ENCODE data around the gene DAGLA.

DAGLA gene

DNA sequence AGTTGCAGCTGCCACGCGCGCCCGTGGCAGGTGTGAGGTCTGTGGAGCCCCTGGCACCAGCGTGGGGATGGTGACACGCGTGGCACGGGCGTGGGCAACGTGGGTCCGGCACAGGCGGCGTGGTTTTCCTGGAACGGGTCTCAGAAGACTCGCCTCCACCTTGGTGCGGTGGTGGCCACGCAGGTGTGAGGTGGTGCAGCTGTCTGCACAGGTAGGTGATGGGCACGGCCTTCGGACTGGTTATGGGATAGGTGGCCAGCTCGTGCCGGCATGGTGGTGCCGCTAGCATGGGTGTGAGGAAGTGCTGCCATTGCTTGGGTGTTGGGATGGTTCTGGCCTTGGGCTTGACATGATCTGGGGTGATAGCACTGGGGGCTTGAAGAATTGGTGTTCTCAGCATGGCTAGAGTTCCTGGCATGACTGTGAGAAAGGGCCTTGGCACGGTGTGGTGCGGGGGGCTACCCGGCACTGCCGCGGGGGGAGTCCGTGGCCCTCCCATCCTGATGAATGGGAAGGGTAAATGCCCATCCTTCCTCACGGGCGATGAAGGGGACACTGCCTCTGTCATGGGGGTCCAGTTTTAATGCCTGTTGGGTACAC, 531 bp downstream of the DAGLA start:
- ChIA-PET POLR2A (interaction anchor here (0.6 kb wide), 1 partner anchor 17 kb away, joined by 3 read pairs; no protein-coding TSS in a partner anchor), CTCF (no interaction called here)

DNA sequence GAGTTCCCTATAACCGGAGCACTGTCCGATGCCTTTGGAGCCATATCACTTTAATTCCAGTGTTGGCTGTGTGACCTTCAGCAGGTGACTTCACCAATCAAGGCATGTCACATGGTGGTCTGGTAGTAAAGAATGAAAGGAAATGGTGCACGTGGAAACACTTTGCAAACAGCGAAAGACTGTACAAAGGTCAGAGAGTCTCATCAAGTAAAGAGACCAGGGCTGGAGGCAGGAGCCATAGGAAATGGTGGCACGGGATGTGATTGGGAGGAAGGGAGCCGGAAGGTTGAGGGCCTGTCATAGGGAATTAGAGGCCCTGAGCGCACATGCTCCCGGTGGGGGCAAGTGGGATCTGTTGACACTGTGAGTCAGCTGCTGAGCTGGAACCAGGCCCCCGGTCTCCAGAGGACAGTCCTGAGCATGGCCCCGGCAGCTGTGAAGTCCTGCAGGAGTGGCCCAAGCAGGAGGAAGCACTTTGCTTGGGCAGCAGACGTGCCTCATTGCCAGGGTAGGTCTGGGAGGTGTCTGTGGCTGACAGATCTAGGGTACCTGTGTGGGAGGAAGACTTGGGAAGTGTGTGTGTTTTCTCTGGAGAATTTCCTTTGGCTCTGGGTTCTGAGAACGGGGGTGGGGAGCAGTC, 2.0 kb downstream of the DAGLA start:
- DNase-seq (ENCODE audit: extremely low spot score): no peak
- CTCF ChIA-PET: interaction anchor here (1.2 kb wide), 1 partner anchor 51 kb away, joined by 3 read pairs; no protein-coding TSS in a partner anchor
- POLR2A ChIA-PET: no interaction called here

More for the DNA sequence above, 531 bp downstream of the DAGLA start:
- no peak for DNase-seq (ENCODE audit: extremely low spot score)
- TF ChIP-seq L3MBTL2 (conservative IDR thresholded peaks at IDR 0.05) (peak; percentile 34; the same call in 1 of the 2 replicates), ARNT (IDR thresholded peaks at IDR 0.05) (no peak), FOXK2 (IDR thresholded peaks at IDR 0.05) (no peak), BHLHE40 (IDR thresholded peaks at IDR 0.05; ENCODE audit: borderline replicate concordance) (no peak), SUZ12 (IDR thresholded peaks at IDR 0.05) (no peak), ZNF384 (IDR thresholded peaks at IDR 0.05) (no peak)

DNA sequence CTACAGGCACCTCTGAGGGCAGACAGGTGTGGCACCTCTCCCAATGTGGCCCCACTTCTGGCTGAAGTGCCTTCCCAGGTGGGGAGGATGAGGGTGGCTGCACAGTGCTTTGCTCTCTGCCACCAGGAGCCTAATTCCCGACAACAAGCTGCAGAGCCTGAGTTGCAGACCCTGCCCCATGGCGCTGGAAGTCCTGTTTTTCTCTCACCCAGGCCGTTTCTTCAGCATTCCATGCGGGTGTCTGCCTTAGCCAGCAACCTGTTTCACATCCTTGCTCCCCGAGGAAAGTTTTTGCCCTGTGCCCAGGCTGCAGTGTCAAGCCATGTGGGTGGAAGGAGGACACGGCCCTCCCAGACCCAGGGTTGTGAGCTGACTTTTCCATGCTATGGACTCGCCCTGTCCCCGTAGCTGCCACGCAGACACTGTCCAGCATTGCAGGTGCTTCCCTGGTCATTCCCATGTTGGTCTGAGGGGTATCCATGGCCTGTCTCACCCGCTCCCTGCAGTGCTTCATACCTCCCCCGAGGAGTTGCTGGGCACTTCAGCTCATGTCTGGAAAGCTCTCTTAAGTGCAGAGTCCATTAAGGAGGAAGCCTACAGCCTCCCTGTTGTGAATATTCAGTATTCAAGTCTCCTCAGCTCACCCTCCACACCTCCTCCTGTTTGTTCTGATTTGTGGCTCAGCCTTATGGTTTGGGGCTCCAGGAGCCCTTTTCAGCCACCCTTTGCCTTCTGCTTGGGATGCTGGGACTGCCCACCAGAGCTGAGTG, 2.9 kb downstream of the DAGLA start:
- ChIA-PET POLR2A (interaction anchor here (0.9 to 1.5 kb wide), 4 partner anchors 21 to 50 kb away, joined by 3 to 10 read pairs (median 5); no protein-coding TSS in a partner anchor), CTCF (interaction anchor here (0.6 to 0.9 kb wide), 5 partner anchors 11 to 61 kb away, joined by 3 read pairs; no protein-coding TSS in a partner anchor)
- DNase-seq (ENCODE audit: extremely low spot score): no peak
- TF ChIP-seq SUZ12 (IDR thresholded peaks at IDR 0.05) (no peak), BHLHE40 (IDR thresholded peaks at IDR 0.05; ENCODE audit: borderline replicate concordance) (no peak), ARNT (IDR thresholded peaks at IDR 0.05) (no peak), ZNF384 (IDR thresholded peaks at IDR 0.05) (no peak), SP1 (IDR thresholded peaks at IDR 0.05) (no peak), FOXM1 (IDR thresholded peaks at IDR 0.05; ENCODE audit: borderline replicate concordance) (no peak), CTBP1 (IDR thresholded peaks at IDR 0.05; ENCODE audit: borderline replicate concordance) (no peak), TARDBP (IDR thresholded peaks at IDR 0.05) (no peak), NFRKB (IDR thresholded peaks at IDR 0.05) (no peak), HDGF (IDR thresholded peaks at IDR 0.05; ENCODE audit: borderline replicate concordance) (no peak), FOXK2 (IDR thresholded peaks at IDR 0.05) (no peak), FOXA1 (IDR thresholded peaks at IDR 0.05) (no peak), ELF4 (IDR thresholded peaks at IDR 0.05) (no peak), L3MBTL2 (conservative IDR thresholded peaks at IDR 0.05) (no peak)
- TF ChIP-seq, protein P1, sequence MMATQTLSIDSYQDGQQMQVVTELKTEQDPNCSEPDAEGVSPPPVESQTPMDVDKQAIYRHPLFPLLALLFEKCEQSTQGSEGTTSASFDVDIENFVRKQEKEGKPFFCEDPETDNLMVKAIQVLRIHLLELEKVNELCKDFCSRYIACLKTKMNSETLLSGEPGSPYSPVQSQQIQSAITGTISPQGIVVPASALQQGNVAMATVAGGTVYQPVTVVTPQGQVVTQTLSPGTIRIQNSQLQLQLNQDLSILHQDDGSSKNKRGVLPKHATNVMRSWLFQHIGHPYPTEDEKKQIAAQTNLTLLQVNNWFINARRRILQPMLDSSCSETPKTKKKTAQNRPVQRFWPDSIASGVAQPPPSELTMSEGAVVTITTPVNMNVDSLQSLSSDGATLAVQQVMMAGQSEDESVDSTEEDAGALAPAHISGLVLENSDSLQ (IDR thresholded peaks at IDR 0.05): no peak

More for the DNA sequence above, 2.0 kb downstream of the DAGLA start:
- TF ChIP-seq, protein P1 (IDR thresholded peaks at IDR 0.05): no peak
- TF ChIP-seq CTBP1 (IDR thresholded peaks at IDR 0.05; ENCODE audit: borderline replicate concordance) (no peak), HDGF (IDR thresholded peaks at IDR 0.05; ENCODE audit: borderline replicate concordance) (no peak), BHLHE40 (IDR thresholded peaks at IDR 0.05; ENCODE audit: borderline replicate concordance) (no peak)

DNA sequence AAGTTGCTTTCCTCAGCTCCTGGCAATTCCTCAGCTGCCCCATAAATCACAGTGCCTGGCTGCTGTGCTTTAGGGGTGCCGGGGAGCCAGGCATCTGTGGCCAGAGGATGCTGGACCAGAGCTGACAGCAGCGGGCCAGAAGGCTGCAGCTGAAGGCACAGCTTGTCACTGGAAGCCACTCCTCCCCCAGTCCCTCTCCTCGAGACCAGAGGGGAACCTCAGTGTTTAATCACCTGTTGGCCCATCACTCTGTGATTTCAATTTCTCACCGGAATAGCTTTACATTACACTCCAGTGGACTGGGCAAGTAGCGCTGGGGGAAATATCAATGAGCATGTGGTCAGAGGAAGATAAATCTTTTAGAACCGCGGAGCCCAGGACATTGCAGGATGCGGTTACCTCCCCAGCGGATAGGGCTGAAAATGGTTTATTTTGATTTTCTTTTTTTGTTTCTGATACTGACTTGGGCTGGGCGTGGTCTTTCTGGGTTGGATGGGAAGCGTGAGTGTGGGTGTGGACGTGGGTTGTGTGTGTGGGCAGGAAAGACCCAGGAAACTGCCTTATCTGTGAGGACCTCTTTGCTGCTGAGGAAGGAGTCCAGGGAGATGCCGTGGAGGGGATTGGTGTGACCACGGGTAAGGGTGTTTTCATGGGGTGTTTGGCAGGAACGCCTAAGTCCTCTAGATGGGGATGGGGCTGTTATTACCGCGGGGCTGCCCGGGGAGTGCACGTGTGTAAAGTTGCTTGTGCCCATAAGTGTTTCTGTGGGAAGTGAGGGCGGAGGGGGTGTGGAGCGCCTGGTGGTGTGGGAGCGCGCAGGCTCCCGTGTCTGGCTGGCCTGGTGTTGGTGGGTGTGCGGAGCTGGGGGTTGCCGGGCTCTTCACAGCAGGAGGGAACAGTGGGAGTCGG, 4.0 kb downstream of the DAGLA start:
- no peak for TF ChIP-seq BHLHE40 (IDR thresholded peaks at IDR 0.05; ENCODE audit: borderline replicate concordance)
- TF ChIP-seq HDGF (IDR thresholded peaks at IDR 0.05; ENCODE audit: borderline replicate concordance): no peak
- TF ChIP-seq, protein P1 (IDR thresholded peaks at IDR 0.05): no peak
- no peak for TF ChIP-seq FOXA1 (IDR thresholded peaks at IDR 0.05)
- no peak for TF ChIP-seq ELF4 (IDR thresholded peaks at IDR 0.05)
- TF ChIP-seq CTBP1 (IDR thresholded peaks at IDR 0.05; ENCODE audit: borderline replicate concordance): no peak
- no peak for TF ChIP-seq SP1 (IDR thresholded peaks at IDR 0.05)
- TF ChIP-seq NFRKB (IDR thresholded peaks at IDR 0.05): no peak
- no peak for TF ChIP-seq L3MBTL2 (conservative IDR thresholded peaks at IDR 0.05)
- no peak for TF ChIP-seq TARDBP (IDR thresholded peaks at IDR 0.05)
- TF ChIP-seq ZNF384 (IDR thresholded peaks at IDR 0.05): no peak
- TF ChIP-seq SUZ12 (IDR thresholded peaks at IDR 0.05): no peak
- TF ChIP-seq FOXM1 (IDR thresholded peaks at IDR 0.05; ENCODE audit: borderline replicate concordance): no peak
- no peak for TF ChIP-seq FOXK2 (IDR thresholded peaks at IDR 0.05)
- TF ChIP-seq ARNT (IDR thresholded peaks at IDR 0.05): no peak
- no peak for TF ChIP-seq LEF1 (IDR thresholded peaks at IDR 0.05; ENCODE audit: borderline replicate concordance)
- POLR2A ChIA-PET: interaction anchor here (1.2 to 1.5 kb wide), 3 partner anchors 34 to 49 kb away, joined by 3 to 10 read pairs (median 6); no protein-coding TSS in a partner anchor
- CTCF ChIA-PET: interaction anchor here (0.6 to 0.9 kb wide), 5 partner anchors 18 to 86 kb away, joined by 3 read pairs; no protein-coding TSS in a partner anchor

More for the DNA sequence above, 4.0 kb downstream of the DAGLA start:
- no peak for DNase-seq (ENCODE audit: extremely low spot score)
